Fibroblast of skin of left quadriceps (primary cell): ENCODE measurements around the gene TMEM74B.

Experiments used
- DNase-seq, 2 experiments: peaks; one replicate each; pipeline ENCODE4 v3.0.0-alpha.2; 2013; ENCODE audit warnings: low read depth in 2 of 2

Gene TMEM74B

GRCh38 chr20:1144401-1145172 is 40.2 kb downstream of the TMEM74B start:
- no peak for DNase-seq

- DNase-seq, result no peak
Observed at GRCh38 chr20:1137236-1137635, 47.5 kb downstream of the TMEM74B start.

- no peak for DNase-seq
Observed at GRCh38 chr20:1134836-1135235, 49.9 kb downstream of the TMEM74B start.

- no peak for DNase-seq
Observed at GRCh38 chr20:1134355-1134754, 50.4 kb downstream of the TMEM74B start.

- DNase-seq, result no peak
Observed at GRCh38 chr20:1131354-1131753, 53.4 kb downstream of the TMEM74B start.

- no peak for DNase-seq
Observed at GRCh38 chr20:1130847-1131246, 53.9 kb downstream of the TMEM74B start.
